Coronary artery (tissue), 2 donors: ENCODE data around the gene LMNA.
A peak's percentile ranks its signal among the peaks of the same experiment; 100 is the strongest.
"Not testable (repeated sequence)": the region's sequence is repeated elsewhere in the genome, so short reads cannot be mapped to it uniquely, and the experiment has no call there.

ENCODE experiments used
- DNase-seq: peaks from one replicate; pipeline ENCODE4 v3.0.0-alpha.2; 2017; ENCODE audit warnings: low spot score
- H3K27ac ChIP-seq, 2 donors: fragments of 200-600 bp; sonication (generic); one replicate each; pipeline ENCODE4 v1.5.1; 2016 to 2019
- H3K4me3 ChIP-seq: fragments of 200-600 bp; sonication (generic); 2 replicates; pipeline ENCODE4 v1.5.1; 2016; ENCODE audit warnings: mild to moderate bottlenecking, moderate library complexity
- TF ChIP-seq, protein P1 (sequence below): fragments of 200-600 bp; sonication (generic); IDR thresholded peaks from one replicate; pipeline ENCODE4 v1.5.1; 2019; ENCODE audit warnings: antibody characterized with exemption

LMNA gene

DNA sequence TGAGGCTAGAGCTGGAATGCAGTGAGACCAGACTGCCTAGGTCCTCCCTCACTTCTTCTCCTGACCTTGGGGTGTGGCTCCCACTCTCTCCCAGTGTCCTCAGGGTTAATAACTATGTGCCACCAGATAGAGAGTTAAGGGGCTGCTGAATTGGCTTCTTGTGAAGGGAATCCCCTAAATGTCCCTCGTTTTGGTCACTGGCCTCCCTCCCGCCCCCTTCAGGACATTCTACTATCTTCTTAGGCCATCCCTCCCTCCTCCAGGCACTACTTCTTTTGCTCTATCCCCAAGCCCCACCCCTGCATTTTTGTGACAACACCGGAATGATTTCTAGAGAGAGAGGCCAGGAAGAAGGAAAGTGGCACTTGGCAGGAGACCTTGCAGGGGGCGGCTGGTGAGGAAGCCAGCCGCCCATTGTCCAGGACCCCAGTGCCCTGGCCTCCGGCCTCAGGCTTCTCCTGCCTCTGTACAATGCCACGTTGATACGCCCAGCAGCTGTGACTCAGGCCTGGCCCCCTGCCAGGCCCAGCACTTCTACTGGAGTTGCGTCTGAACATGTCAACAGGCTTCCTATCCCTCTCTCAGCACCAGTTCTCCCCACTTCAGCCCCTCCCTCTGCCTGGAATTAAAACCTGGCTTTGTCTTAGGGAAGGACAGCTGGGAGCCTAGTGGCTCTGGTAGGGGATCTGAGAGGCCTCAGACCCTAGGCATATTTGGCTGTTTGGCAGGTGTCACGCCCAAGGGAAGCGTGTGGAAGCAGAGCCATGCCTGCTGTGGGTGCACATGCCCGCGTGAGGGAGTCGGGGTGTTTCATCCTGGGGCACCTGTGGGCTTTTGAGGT is 9.1 kb downstream of the LMNA start:
- peak overlapping the region; percentile 96 for H3K4me3 ChIP-seq
- peak overlapping the region; percentile 93 to 99 for H3K27ac ChIP-seq
- TF ChIP-seq, protein P1, sequence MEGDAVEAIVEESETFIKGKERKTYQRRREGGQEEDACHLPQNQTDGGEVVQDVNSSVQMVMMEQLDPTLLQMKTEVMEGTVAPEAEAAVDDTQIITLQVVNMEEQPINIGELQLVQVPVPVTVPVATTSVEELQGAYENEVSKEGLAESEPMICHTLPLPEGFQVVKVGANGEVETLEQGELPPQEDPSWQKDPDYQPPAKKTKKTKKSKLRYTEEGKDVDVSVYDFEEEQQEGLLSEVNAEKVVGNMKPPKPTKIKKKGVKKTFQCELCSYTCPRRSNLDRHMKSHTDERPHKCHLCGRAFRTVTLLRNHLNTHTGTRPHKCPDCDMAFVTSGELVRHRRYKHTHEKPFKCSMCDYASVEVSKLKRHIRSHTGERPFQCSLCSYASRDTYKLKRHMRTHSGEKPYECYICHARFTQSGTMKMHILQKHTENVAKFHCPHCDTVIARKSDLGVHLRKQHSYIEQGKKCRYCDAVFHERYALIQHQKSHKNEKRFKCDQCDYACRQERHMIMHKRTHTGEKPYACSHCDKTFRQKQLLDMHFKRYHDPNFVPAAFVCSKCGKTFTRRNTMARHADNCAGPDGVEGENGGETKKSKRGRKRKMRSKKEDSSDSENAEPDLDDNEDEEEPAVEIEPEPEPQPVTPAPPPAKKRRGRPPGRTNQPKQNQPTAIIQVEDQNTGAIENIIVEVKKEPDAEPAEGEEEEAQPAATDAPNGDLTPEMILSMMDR = no peak
- DNase-seq = peak; percentile 99

DNA sequence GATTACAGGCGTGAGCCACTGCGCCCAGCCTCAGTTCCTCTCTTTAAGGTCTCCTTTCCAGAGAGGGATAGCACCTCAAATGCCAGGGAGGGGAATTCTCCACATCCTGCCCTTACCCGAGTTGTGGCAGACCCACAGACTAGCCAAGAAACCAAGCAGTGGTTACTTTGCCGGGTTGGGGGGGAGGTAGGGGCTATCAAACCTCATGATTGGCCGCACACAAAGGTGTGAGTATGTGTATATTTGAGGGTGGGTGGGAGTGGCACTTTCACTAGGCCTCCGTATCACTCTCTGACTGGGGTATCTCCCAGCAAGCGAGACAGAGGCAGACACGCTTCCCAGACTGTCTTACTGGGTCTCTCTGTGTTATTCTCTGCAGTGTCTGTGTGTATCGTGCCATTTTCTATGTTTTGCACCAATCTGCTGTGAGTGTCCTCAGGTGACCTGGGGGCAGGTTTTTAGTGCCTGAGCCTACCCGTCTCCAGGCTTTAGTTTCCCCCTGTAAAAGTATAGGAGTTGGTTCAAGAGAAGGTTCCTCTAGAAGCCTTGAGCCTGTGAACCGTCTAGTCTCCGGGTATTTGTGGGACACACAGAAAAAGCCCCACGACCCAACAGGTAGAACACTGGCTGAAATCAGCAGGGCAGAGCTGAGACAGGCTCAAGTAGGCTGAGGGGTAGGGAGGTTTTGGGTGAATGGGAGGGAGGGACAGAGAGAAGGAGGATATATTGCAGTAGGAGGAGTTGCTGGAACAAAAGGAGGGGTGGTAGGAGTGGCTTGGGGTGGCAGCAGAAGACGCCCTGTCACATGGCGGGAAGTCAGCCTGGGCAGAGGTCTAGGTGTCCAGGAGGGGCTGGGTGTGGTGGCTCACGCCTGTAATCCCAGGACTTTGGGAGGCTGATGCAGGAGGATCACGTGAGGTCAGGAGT is 10.3 kb downstream of the LMNA start:
- TF ChIP-seq, protein P1 = no peak
- H3K27ac ChIP-seq = peak overlapping the region; percentile 93 to 99
- peak overlapping the region; percentile 96 for H3K4me3 ChIP-seq
- no peak for DNase-seq

DNA sequence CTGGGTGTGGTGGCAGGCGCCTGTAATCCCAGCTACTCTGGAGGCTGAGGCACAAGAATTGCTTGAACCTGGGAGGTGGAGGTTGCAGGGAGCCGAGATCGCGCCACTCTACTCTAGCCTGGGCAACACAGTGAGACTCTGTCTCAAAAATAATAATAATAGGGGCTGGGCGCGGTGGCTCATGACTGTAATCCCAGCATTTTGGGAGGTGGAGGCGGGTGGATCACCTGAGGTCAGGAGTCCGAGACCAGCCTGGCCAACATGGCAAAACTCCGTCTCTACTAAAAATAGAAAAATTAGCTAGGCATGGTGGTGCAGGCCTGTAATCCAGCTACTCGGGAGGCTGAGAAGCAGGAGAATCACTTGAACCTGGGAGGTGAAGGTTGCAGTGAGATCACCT is 11.0 kb downstream of the LMNA start:
- DNase-seq = not testable (repeated sequence)
- Histone ChIP-seq H3K27ac (peak overlapping the region; percentile 93 to 99), H3K4me3 (peak overlapping the region; percentile 96)

DNA sequence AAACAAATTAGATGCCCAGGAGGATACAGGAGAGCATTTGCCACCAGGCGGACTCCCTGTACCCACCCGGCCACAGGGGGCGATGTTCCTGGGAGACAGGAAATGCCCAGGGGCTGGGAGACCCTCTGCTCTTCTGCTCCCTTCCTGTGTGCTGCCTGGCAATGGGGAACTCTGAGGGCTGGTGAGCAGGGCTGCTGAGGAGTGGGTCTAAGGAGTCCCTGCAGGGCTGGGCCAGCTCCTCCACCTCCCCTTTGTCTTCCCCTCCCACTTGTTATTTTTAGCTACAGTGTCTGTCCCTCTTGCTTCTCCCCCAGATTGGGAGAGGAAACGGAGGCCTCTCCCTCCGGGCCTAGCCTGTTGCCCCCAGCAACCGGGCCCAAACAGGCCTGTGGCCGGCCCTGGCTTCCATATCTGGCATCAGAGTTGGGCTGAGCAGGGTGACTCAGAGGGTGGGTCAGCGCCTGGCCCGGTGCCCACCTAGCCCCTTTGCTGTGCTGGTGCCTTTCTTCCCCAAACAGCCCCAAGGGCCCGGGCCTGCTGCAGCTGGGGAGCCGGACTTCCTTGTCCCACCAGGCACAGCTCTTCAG is 11.6 kb downstream of the LMNA start:
- TF ChIP-seq, protein P1 = peak; percentile 14
- H3K27ac ChIP-seq = peak overlapping the region; percentile 93 to 99
- DNase-seq = peak; percentile 98
- peak overlapping the region; percentile 96 for H3K4me3 ChIP-seq

DNA sequence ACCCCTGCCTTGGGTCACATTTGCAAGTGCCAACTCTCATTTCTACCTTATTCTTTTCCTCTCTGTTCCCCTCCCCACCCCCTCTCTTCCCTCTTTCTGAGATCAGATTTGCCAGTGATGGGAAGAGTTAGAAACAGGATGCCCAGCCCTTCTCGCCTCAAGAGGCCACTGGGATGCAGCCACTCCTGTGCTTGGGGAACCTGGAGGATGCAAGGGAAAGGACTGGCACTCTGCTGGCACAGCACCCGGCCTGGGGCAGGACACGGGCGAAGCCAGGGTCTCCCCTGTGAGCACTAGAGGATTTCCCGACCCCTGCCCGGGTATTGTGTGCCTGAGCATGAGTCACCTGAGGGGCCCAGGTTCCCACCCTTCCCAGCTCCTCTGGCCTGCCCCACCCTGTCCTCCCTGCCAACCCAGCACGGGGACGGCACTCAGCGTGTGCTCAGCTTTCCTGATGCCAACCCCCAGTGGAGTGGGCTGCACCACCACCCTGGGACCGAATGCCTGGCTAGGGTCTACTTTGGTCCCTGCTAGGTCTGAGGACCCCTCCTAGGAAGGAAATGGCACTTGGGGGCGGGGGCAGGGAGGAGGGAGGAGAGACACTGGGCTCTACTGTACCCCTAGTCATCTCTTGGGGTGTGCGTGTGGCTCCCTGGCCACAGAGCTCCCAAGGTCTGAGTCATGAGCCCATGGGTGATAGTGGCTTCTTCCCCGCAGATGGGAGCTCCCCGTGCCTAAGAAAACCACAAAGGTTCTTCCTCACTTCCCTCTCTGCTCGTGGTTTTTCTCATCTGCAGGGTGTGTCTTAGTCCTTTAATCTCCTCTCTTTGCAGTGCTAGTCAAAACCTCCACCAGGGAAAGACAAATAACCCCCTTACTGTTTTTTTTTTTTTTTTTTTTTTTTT is 12.4 kb downstream of the LMNA start:
- TF ChIP-seq, protein P1 = no peak
- H3K4me3 ChIP-seq = peak overlapping the region; percentile 96
- H3K27ac ChIP-seq = peak overlapping the region; percentile 93 to 99
- DNase-seq = no peak

DNA sequence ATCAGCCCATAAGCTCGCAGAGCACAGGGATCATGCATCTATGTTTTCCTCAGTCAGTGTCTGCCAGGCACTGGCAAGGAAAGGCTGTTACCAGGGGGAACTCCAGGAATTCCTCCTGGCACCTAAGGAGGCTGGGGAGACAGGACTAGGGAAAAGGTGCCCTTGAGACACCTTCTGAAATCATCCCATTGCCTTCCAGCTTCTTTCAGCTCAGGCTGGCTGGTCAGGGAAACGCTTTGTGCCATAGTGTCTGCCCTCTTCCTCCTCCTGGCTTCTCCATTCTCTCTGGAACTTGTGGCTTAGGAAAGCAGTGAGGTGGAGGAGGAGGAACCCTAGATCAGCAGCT is 13.8 kb downstream of the LMNA start:
- peak overlapping the region; percentile 60 for H3K4me3 ChIP-seq
- peak overlapping the region; percentile 93 to 99 for H3K27ac ChIP-seq
- TF ChIP-seq, protein P1 = no peak
- no peak for DNase-seq
